ENCODE measurements around the gene FEM1C. TPM values are rescaled to one million over a fixed set of nuclear protein-coding genes. Genes with fewer than 3 reads are reported as not detected.
A peak's percentile ranks its signal among the peaks of the same experiment; 100 is the strongest.

Gene FEM1C
- total RNA-seq, 1 donor from 2014 or later, result 46.9 TPM

- intact Hi-C loops (cut with DNase I), result no loop called here
- ATAC-seq (no peak), DNase-seq (ENCODE audit: missing footprints) (no peak)
Measured at GRCh38 chr5:115561176-115561575, 16.6 kb upstream of the FEM1C start.

- ATAC-seq, result no peak
- intact Hi-C loops (cut with DNase I), result no loop called here
- DNase-seq (ENCODE audit: missing footprints), result no peak
Measured at GRCh38 chr5:115559524-115559923, 14.9 kb upstream of the FEM1C start.

DNA sequence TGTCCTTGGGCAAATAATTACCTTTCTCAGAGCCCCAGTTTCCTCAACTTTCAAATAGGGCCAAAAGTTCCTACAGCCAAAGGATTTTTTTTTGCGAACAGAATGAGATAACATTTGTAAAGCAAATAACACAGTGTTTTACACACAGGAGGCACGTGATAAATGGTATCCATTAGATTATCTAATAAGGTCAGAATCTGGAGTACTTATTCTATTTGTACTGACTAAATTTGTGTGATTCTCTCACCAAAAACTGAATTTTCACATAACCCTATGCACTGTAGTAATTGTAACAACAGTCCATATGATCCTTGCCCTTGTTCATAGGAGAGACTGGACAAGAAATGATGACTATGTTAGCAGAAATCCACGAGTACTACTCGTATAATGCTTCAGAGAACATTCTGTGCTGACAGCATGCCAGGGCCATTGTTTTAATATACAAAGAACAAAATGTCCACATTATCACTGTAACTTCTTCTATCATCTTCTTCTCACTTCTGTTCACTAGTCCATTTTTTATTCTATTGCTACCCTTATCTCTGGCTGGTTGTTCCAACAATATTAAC lies 13.9 kb upstream of the FEM1C start:
- intact Hi-C loops (cut with DNase I), result no loop called here
- DNase-seq (ENCODE audit: missing footprints) (no peak), ATAC-seq (no peak)

- ATAC-seq (no peak), DNase-seq (ENCODE audit: missing footprints) (no peak)
- intact Hi-C loops (cut with DNase I), result no loop called here
Measured at GRCh38 chr5:115557667-115558387, 13.3 kb upstream of the FEM1C start.

GRCh38 chr5:115556276-115556675 lies 11.7 kb upstream of the FEM1C start:
- intact Hi-C loops (cut with DNase I), result no loop called here
- no peak for ATAC-seq
- no peak for DNase-seq (ENCODE audit: missing footprints)

GRCh38 chr5:115555084-115555633 lies 10.6 kb upstream of the FEM1C start:
- ATAC-seq, result no peak
- DNase-seq (ENCODE audit: missing footprints), result no peak
- intact Hi-C loops (cut with DNase I), result no loop called here

- intact Hi-C loops (cut with DNase I), result no loop called here
- ATAC-seq, result no peak
- DNase-seq (ENCODE audit: missing footprints), result no peak
Measured at GRCh38 chr5:115553082-115553481, 8.5 kb upstream of the FEM1C start.

DNA sequence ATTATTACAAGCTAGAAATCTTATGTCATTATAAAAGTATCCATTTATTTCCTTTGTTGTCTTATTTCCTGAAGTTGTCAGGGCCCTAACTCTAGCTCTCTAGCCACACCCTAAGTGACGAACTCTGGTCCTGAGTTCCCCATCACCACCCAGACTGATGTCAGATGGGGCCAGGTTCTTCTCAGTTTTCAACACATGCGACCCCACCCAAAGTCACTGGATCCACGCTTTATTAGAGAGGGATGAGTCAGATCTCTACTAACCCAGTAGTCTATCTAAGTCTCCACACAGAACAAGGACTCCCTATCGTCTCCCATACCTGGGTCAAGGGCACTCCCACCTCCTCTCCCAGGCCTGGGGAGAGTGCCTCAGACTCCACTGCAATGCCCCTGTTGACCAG lies 6.8 kb upstream of the FEM1C start:
- intact Hi-C loops (cut with DNase I), result no loop called here
- peak; percentile 44 for ATAC-seq
- no peak for DNase-seq (ENCODE audit: missing footprints)

GRCh38 chr5:115549154-115549553 lies 4.6 kb upstream of the FEM1C start:
- no peak for ATAC-seq
- intact Hi-C loops (cut with DNase I), result no loop called here
- DNase-seq (ENCODE audit: missing footprints), result no peak

- no peak for ATAC-seq
- DNase-seq (ENCODE audit: missing footprints), result no peak
- intact Hi-C loops (cut with DNase I), result no loop called here
Measured at GRCh38 chr5:115548683-115549082, 4.1 kb upstream of the FEM1C start.

DNA sequence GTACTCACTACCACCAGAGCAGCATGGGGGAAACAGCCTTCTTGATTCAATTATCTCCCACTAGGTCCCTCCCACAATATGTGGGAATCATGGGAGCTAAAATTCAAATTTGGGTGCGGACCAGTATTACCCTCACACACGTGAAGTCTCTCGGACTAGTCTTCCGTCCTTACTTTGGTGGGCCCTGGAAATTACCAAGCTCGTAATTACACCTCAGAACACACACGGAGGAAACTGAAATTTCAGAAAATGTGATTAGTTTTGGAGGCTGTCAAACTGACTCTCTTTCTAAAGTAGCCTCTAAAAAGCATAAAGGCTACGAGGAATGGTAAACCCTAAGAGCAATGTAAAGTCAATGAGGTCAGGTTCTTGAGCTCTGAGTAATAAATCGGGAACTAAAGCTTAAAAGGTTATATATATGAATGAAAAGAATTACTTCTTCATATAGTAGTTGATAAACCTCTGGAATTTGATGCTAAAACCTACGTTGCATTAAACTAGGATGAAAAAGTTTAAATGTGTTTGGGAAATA lies 842 bp upstream of the FEM1C start:
- intact Hi-C loops (cut with DNase I), result loop anchor here (2.0 kb wide), 4 partner anchors 27 to 123 kb away; no protein-coding TSS in a partner anchor
- DNase-seq (ENCODE audit: missing footprints), result no peak
- no peak for ATAC-seq

- intact Hi-C loops (cut with DNase I), result loop anchor here (1.0 to 5.0 kb wide), 6 partner anchors 29 to 167 kb away; no protein-coding TSS in a partner anchor
- DNase-seq (ENCODE audit: missing footprints) (peak; percentile 70), ATAC-seq (no peak)
Measured at GRCh38 chr5:115544043-115544435, 536 bp downstream of the FEM1C start.

- ATAC-seq (peak; percentile 40), DNase-seq (ENCODE audit: missing footprints) (no peak)
- intact Hi-C loops (cut with DNase I), result loop anchor here (1.0 to 5.0 kb wide), 6 partner anchors 29 to 166 kb away; no protein-coding TSS in a partner anchor
Measured at GRCh38 chr5:115543365-115544042, 1.1 kb downstream of the FEM1C start.

DNA sequence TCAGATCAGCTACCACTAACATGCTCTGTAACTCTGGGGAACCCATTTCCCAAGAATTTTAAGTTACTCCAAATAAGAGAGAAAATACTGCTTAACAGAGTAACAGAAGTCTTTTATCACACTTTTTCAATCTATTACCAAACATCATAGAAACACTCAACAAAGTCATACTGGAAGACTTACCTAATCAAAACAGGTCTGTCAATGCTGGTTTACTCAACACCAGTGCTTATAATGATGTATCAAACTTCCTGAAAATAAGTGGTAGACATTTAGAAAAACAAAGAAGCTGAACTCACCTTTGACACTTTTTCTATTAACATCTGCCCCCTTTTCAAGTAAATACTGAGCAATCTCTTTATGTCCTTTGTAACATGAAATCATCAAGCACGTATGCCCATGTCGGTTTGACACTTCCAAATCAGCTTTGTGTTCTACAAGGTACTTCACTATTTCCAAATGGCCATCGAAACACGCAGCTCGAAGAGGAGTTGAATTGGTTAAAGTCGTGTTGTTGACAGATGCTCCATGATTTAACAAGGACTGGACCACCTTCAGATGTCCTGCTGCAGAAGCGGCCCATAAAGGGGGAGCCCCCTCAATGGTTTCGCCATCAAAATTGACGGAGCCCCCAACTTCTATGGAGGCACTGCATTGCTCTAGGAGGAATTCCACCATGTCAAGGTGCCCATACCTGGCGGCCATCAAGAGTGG lies 1.8 kb downstream of the FEM1C start:
- intact Hi-C loops (cut with DNase I), result loop anchor here (5.0 kb wide), 1 partner anchor 44 kb away; no protein-coding TSS in a partner anchor
- ATAC-seq (no peak), DNase-seq (ENCODE audit: missing footprints) (no peak)

GRCh38 chr5:115542086-115542485 lies 2.5 kb downstream of the FEM1C start:
- intact Hi-C loops (cut with DNase I), result loop anchor here (5.0 kb wide), 1 partner anchor 45 kb away; no protein-coding TSS in a partner anchor
- no peak for DNase-seq (ENCODE audit: missing footprints)
- no peak for ATAC-seq

DNA sequence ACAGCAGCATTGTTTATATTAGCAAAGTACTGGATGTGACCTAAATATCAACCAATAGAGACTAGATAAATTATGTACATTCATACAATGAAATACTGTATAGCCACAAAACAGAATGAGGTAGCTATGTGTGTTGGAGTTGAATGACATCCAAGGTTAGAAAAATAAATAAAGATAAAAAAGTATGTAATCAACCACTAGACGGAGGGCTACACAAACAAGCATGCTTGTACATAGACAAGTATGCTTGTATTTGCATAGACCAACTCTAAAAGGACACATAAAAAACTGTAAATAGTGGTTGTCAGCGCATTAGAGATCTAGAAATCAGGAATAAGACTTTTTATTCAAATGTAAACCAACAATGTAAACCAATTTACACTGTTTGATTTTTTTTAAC lies 3.0 kb downstream of the FEM1C start:
- no peak for ATAC-seq
- DNase-seq (ENCODE audit: missing footprints), result no peak
- intact Hi-C loops (cut with DNase I), result loop anchor here (5.0 kb wide), 1 partner anchor 46 kb away; no protein-coding TSS in a partner anchor

DNA sequence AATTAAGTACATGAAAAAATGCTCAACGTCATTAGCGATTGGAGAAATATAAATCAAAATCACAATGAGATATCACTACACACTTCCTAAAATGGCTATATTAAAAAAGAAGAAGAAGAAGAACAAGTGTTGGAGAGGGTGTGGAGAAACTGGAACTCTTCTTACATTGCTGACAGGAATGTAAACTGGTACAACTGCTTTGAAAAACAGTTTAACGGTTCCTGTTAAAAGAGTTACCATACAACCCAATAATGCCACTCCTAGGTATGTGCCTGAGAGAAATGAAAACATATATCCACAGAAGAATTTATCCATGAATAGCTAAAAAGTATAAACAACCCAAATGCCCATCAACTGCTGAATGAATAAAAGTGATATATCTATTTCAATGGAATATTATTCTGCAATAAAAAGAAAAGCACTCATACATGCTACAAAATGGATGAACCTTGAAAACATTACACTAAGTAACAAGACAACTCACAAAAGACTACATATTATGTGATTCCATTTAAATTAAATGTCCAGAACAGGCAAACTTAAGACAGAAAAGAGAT lies 9.0 kb downstream of the FEM1C start:
- ATAC-seq (no peak), DNase-seq (ENCODE audit: missing footprints) (no peak)
- intact Hi-C loops (cut with DNase I), result no loop called here

GRCh38 chr5:115532517-115532916 lies 12.1 kb downstream of the FEM1C start:
- intact Hi-C loops (cut with DNase I), result no loop called here
- ATAC-seq (no peak), DNase-seq (ENCODE audit: missing footprints) (no peak)

Measured in Right ventricle myocardium inferior (tissue), 1 donor.